ENCODE results near the gene ABR.
A peak's percentile ranks its signal among the peaks of the same experiment; 100 is the strongest.

The ABR gene

DNA sequence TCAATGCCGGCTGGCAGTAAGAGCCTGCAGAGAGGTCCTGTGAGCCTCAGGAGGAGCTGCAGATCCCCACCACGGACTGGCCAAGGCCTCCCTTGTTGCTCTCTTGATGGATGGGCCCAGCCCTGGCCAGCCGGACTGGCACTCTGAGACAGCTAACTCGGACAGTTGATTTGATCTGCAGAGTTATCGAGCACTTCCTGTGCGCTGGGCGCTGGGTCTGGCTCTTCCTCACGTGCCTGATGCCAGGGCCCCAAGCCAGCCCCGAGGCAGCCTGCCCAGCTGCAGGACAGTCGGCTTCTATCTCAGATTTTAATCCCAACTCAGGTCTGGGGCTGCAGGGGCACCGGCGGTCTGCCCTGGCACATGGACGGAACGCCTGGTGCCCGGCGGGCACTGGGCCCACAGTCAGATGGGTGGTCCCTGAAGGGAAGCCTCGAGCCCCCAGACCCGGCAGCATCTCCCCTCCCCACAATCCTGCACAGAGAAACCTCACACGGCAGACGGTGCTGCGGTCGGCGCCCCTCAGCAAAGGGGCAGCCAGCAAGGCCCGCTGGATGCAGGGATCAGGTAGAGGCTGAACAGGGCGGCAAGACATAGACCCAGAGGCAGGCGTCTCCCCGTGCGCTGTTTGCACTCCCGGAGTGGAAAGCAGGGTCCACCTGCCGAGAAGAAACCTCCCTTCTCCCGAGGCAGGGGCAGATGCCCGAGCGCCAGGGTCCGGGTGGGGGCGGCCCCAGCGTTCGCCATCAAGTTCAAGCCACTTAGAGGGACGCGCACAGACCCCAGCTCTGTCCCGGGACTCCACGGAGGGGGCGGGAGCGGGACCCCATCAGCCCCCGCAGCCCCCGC is 148.9 kb downstream of the ABR start:
- Histone ChIP-seq H3K4me2 (ENCODE audit: low read length) (peak overlapping the region; percentile 66), H3K9ac (no peak overlapping the region), H2AFZ (peak overlapping the region; percentile 5), H3K4me1 (peaks cover 30% of the 10 kb centered on the region), H3K79me2 (peaks cover 17% of the 10 kb centered on the region), H3K36me3 (ENCODE audit: control insufficient read depth, insufficient read depth, low read length) (no peaks in the 10 kb centered on the region), H3K27ac (peak overlapping the region; percentile 71), H3K4me3 (ENCODE audit: low read depth, low read length) (peak overlapping the region; percentile 33), H3K27me3 (ENCODE audit: control insufficient read depth, insufficient read depth, low read length) (no peaks in the 10 kb centered on the region), H3K9me3 (ENCODE audit: control insufficient read depth, low read length) (no peaks in the 10 kb centered on the region)
- no peak for TF ChIP-seq CTCF (IDR thresholded peaks at IDR 0.05)

DNA sequence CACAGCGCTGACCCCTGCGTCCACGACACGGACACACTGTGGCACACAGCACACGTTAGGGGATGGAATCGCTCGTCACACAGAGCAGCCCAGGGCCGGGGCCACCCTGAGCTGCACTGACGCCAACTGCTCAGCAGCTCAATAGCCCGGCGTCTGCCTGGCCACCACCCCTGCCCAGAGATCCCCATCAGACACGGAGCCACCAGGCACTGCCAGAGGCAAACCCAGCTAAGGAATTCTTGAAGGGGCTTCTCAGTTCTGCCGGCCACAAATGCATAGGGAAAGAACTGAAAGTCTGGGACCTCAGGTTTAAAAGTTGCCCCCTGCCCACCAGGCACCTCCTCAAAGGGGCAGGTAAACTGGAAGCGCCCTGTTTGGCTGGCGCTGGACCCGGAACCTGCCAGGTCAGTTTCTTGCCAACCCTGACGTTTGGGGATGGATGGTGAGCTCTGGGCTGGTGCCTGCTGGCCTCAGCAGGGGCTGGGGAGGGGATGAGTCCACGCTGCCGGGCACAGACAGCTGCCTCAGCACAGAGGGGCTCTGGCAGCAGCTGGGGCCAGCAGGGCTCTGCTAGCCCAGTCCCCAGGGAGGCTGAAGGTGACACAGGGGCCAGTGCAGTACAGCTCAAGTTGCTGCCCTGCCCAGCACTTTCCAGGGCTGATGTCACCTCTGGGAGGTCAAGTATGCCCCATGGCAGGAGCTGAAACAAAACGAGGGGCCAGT is 149.7 kb downstream of the ABR start:
- Histone ChIP-seq H3K9ac (no peak overlapping the region), H3K4me1 (peaks cover 30% of the 10 kb centered on the region), H3K9me3 (ENCODE audit: control insufficient read depth, low read length) (no peaks in the 10 kb centered on the region), H3K36me3 (ENCODE audit: control insufficient read depth, insufficient read depth, low read length) (no peaks in the 10 kb centered on the region), H3K27me3 (ENCODE audit: control insufficient read depth, insufficient read depth, low read length) (no peaks in the 10 kb centered on the region), H3K4me3 (ENCODE audit: low read depth, low read length) (peak overlapping the region; percentile 33), H3K27ac (peak overlapping the region; percentile 71), H3K79me2 (peaks cover 25% of the 10 kb centered on the region), H2AFZ (no peak overlapping the region), H3K4me2 (ENCODE audit: low read length) (peak overlapping the region; percentile 66)
- TF ChIP-seq CTCF (IDR thresholded peaks at IDR 0.05) = no peak

GRCh38 chr17:1029196-1029921 is 150.4 kb downstream of the ABR start:
- no peak for TF ChIP-seq CTCF (IDR thresholded peaks at IDR 0.05)
- peaks cover 26% of the 10 kb centered on the region for H3K4me1 ChIP-seq

DNA sequence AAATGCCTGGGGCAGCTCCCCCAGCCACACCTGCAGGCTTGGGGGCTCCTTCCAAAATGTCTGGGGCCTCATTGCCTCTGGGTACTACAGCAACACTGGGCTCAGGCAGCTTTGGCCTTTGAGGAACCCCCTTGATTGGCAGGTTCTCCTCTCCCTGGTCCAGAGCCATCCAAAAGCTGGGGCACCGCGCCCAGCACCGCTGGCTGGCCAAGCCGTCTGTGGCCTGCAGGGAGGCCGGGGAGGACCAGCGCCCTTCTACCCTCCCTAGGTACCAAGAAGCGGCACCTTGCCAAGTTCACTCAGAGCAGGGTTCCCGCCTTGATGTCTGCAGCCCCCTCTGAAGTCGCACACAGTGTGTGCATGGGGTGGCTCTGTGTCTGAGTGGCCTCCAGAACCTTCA is 152.7 kb downstream of the ABR start:
- Histone ChIP-seq H3K79me2 (peaks cover 40% of the 10 kb centered on the region), H2AFZ (no peak overlapping the region), H3K9me3 (ENCODE audit: control insufficient read depth, low read length) (no peaks in the 10 kb centered on the region), H3K9ac (no peak overlapping the region), H3K27me3 (ENCODE audit: control insufficient read depth, insufficient read depth, low read length) (no peaks in the 10 kb centered on the region), H3K27ac (no peak overlapping the region), H3K4me2 (ENCODE audit: low read length) (no peak overlapping the region), H3K4me3 (ENCODE audit: low read depth, low read length) (no peak overlapping the region), H3K4me1 (peaks cover 11% of the 10 kb centered on the region), H3K36me3 (ENCODE audit: control insufficient read depth, insufficient read depth, low read length) (no peaks in the 10 kb centered on the region)
- TF ChIP-seq CTCF (IDR thresholded peaks at IDR 0.05) = no peak

More at GRCh38 chr17:1029196-1029921, 150.4 kb downstream of the ABR start:
- H3K79me2 ChIP-seq = peaks cover 25% of the 10 kb centered on the region
- no peaks in the 10 kb centered on the region for H3K9me3 ChIP-seq (ENCODE audit: control insufficient read depth, low read length)
- H3K4me2 ChIP-seq (ENCODE audit: low read length) = no peak overlapping the region
- H3K27me3 ChIP-seq (ENCODE audit: control insufficient read depth, insufficient read depth, low read length) = no peaks in the 10 kb centered on the region
- H2AFZ ChIP-seq = no peak overlapping the region
- H3K36me3 ChIP-seq (ENCODE audit: control insufficient read depth, insufficient read depth, low read length) = no peaks in the 10 kb centered on the region
- H3K4me3 ChIP-seq (ENCODE audit: low read depth, low read length) = no peak overlapping the region
- no peak overlapping the region for H3K9ac ChIP-seq
- no peak overlapping the region for H3K27ac ChIP-seq

All from parathyroid adenoma (tissue), 2 donors.